HEK293 (cell line): ENCODE data around the gene NTRK3.

Source experiments
- CTCF ChIA-PET: fragments of 350-600 bp; formaldehyde crosslinking; extraction: SDS; loops from one replicate; lab custom pipeline; 2021; ENCODE audit warnings: antibody characterized with exemption; lab: Yijun Ruan, JAX
- POLR2A ChIA-PET: fragments of 300-600 bp; formaldehyde crosslinking; extraction: SDS; loops from one replicate; lab custom pipeline; 2020; ENCODE audit warnings: antibody characterized with exemption, inconsistent platforms; lab: Yijun Ruan, JAX
- H3K27ac ChIP-seq: fragments of 200-500 bp; sonication (Bioruptor generic); 2 replicates; pipeline ENCODE4 v1.5.1; 2014; ENCODE audit warnings: low read depth, low read length, control low read depth, inconsistent platforms; ENCODE audit errors: extremely low read depth
- H3K36me3 ChIP-seq, 2 experiments: fragments of 200-500 bp in 1 of 2; sonication (Bioruptor generic) in 1 of 2; 1 replicate in 1 of 2; 2 replicates in 1 of 2; pipeline ENCODE4 v1.5.1; 2014 to 2017; ENCODE audit warnings: inconsistent platforms in 2 of 2, low read length in 2 of 2; ENCODE audit not compliant: control insufficient read depth in 2 of 2, insufficient read depth in 1 of 2
- H3K4me1 ChIP-seq: fragments of 200-500 bp; sonication (Bioruptor generic); 2 replicates; pipeline ENCODE4 v1.5.1; 2014; ENCODE audit warnings: mild to moderate bottlenecking, low read length, inconsistent platforms; ENCODE audit not compliant: control insufficient read depth, insufficient read depth
- H3K4me3 ChIP-seq: 2 replicates; pipeline ENCODE4 v1.5.1; 2011; ENCODE audit warnings: low read depth, mild to moderate bottlenecking, control low read depth, low read length, moderate library complexity
- H3K9me3 ChIP-seq: fragments of 200-500 bp; sonication (Bioruptor generic); 2 replicates; pipeline ENCODE4 v1.5.1; 2014; ENCODE audit warnings: low read depth, low read length, inconsistent platforms; ENCODE audit not compliant: control insufficient read depth, insufficient read depth
- FEZF1 ChIP-seq: fragments of 450-650 bp; formaldehyde crosslinking; IDR thresholded peaks from 2 replicates; pipeline ENCODE4 v1.5.1; 2016; ENCODE audit warnings: missing biosample characterization, missing genetic modification characterization
- KLF8 ChIP-seq: fragments of 450-650 bp; formaldehyde crosslinking; IDR thresholded peaks from 2 replicates; pipeline ENCODE4 v1.5.1; 2016; ENCODE audit warnings: missing biosample characterization, missing genetic modification characterization
- KLF9 ChIP-seq: fragments of 450-650 bp; formaldehyde crosslinking; IDR thresholded peaks from 2 replicates; pipeline ENCODE4 v1.5.1; 2016; ENCODE audit warnings: missing biosample characterization, missing genetic modification characterization, low read depth
- PBX3 ChIP-seq: sonication (generic); formaldehyde crosslinking; IDR thresholded peaks from 2 replicates; pipeline ENCODE4 v1.8.1; 2022; ENCODE audit warnings: mild to moderate bottlenecking, moderate library complexity, missing genetic modification reagents
- REPIN1 ChIP-seq: fragments of 450-650 bp; formaldehyde crosslinking; IDR thresholded peaks from 2 replicates; pipeline ENCODE4 v1.5.1; 2017; ENCODE audit warnings: missing biosample characterization, missing genetic modification characterization, low read depth
- YY2 ChIP-seq: fragments of 450-650 bp; formaldehyde crosslinking; IDR thresholded peaks from 2 replicates; pipeline ENCODE4 v1.5.1; 2016; ENCODE audit warnings: missing biosample characterization, missing genetic modification characterization
- ZFP3 ChIP-seq: fragments of 450-650 bp; formaldehyde crosslinking; IDR thresholded peaks from 2 replicates; pipeline ENCODE4 v1.5.1; 2016; ENCODE audit warnings: low read depth, missing biosample characterization, missing genetic modification characterization
- ZNF221 ChIP-seq: fragments of 450-650 bp; formaldehyde crosslinking; IDR thresholded peaks from 2 replicates; pipeline ENCODE4 v1.5.1; 2017; ENCODE audit warnings: missing biosample characterization, missing genetic modification characterization, borderline replicate concordance
- ZNF266 ChIP-seq: fragments of 450-650 bp; formaldehyde crosslinking; IDR thresholded peaks from 2 replicates; pipeline ENCODE4 v1.5.1; 2016; ENCODE audit warnings: missing biosample characterization, missing genetic modification characterization, low read depth
- ZNF366 ChIP-seq: fragments of 450-650 bp; formaldehyde crosslinking; conservative IDR thresholded peaks from 2 replicates; pipeline ENCODE4 v1.5.1; 2016; ENCODE audit warnings: missing biosample characterization, missing genetic modification characterization
- ZNF501 ChIP-seq: fragments of 450-650 bp; formaldehyde crosslinking; IDR thresholded peaks from 2 replicates; pipeline ENCODE4 v1.5.1; 2016; ENCODE audit warnings: missing biosample characterization, missing genetic modification characterization
- ZNF510 ChIP-seq: fragments of 450-650 bp; formaldehyde crosslinking; IDR thresholded peaks from 2 replicates; pipeline ENCODE4 v1.5.1; 2018; ENCODE audit warnings: mild to moderate bottlenecking, missing genetic modification characterization, missing biosample characterization; ENCODE audit not compliant: insufficient replicate concordance
- ZNF626 ChIP-seq: fragments of 450-650 bp; sonication (Bioruptor Pico); formaldehyde crosslinking; IDR thresholded peaks from 2 replicates; pipeline ENCODE4 v1.5.1; 2018; ENCODE audit warnings: missing biosample characterization, missing genetic modification characterization, inconsistent platforms
- ZNF660 ChIP-seq: fragments of 450-650 bp; IDR thresholded peaks from 2 replicates; pipeline ENCODE4 v1.5.1; 2018; ENCODE audit warnings: missing biosample characterization, mild to moderate bottlenecking, missing genetic modification characterization
- ZNF776 ChIP-seq: fragments of 450-650 bp; formaldehyde crosslinking; IDR thresholded peaks from 2 replicates; pipeline ENCODE4 v1.5.0; 2017; ENCODE audit warnings: missing biosample characterization, missing genetic modification characterization, borderline replicate concordance
- ZNF777 ChIP-seq: fragments of 450-650 bp; formaldehyde crosslinking; IDR thresholded peaks from 2 replicates; pipeline ENCODE4 v1.5.1; 2017; ENCODE audit warnings: missing biosample characterization, missing genetic modification characterization, borderline replicate concordance
- ZNF837 ChIP-seq: fragments of 450-650 bp; formaldehyde crosslinking; IDR thresholded peaks from 2 replicates; pipeline ENCODE4 v1.5.1; 2016; ENCODE audit warnings: missing biosample characterization, missing genetic modification characterization
- TF ChIP-seq, protein P1 (sequence below): fragments of 450-650 bp; formaldehyde crosslinking; IDR thresholded peaks from 2 replicates; pipeline ENCODE4 v1.5.1; 2016; ENCODE audit warnings: missing biosample characterization, missing genetic modification characterization
- TF ChIP-seq, protein P2 (sequence below): fragments of 450-650 bp; formaldehyde crosslinking; IDR thresholded peaks from 2 replicates; pipeline ENCODE4 v1.5.1; 2016; ENCODE audit warnings: missing biosample characterization, missing genetic modification characterization, borderline replicate concordance
- TF ChIP-seq, protein P3 (sequence below): fragments of 450-650 bp; formaldehyde crosslinking; IDR thresholded peaks from 2 replicates; pipeline ENCODE4 v1.5.1; 2016; ENCODE audit warnings: missing biosample characterization, missing genetic modification characterization
- TF ChIP-seq, protein P4 (sequence below): fragments of 450-650 bp; formaldehyde crosslinking; optimal IDR thresholded peaks from 2 replicates; pipeline ENCODE3; 2016; ENCODE audit warnings: missing biosample characterization, mild to moderate bottlenecking, missing genetic modification characterization
- TF ChIP-seq, protein P5 (sequence below): fragments of 450-650 bp; formaldehyde crosslinking; IDR thresholded peaks from 2 replicates; pipeline ENCODE4 v1.5.1; 2016; ENCODE audit warnings: missing biosample characterization, missing genetic modification characterization, borderline replicate concordance

The NTRK3 gene

DNA sequence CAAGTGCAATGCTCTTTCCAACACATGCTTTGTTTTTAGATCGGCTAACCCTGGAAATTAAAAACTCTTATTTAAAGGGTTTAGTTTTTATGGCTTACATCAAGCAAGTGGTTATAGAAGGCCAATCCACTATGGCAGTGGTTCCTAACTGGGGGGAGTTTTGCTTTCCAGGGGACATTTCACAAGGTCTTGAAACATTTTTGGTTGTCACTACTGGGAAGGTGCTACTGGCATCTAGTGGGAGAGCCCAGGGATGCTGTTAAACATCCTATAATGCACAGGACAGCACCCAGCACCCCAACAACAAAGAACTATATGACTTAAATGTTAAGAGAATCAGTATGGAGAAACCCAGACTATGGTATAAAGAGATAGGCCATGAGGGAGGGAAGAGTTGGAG is 439.0 kb downstream of the NTRK3 start:
- H3K9me3 ChIP-seq: no peaks in the 10 kb centered on the region
- no peak overlapping the region for H3K4me3 ChIP-seq
- H3K36me3 ChIP-seq: no peaks in the 10 kb centered on the region
- no peaks in the 10 kb centered on the region for H3K4me1 ChIP-seq
- CTCF ChIA-PET: interaction anchor here (0.7 kb wide), 1 partner anchor 427 kb away, joined by 3 read pairs; no protein-coding TSS in a partner anchor
- POLR2A ChIA-PET: no interaction called here
- H3K27ac ChIP-seq: no peak overlapping the region
- TF ChIP-seq ZNF776 (tag by site-specific recombination): no peak
- no peak for TF ChIP-seq REPIN1
- TF ChIP-seq ZNF837 (tag by site-specific recombination): no peak
- TF ChIP-seq ZNF221 (tag by site-specific recombination): no peak
- no peak for TF ChIP-seq ZNF660 (tag by site-specific recombination)
- TF ChIP-seq, protein P1, sequence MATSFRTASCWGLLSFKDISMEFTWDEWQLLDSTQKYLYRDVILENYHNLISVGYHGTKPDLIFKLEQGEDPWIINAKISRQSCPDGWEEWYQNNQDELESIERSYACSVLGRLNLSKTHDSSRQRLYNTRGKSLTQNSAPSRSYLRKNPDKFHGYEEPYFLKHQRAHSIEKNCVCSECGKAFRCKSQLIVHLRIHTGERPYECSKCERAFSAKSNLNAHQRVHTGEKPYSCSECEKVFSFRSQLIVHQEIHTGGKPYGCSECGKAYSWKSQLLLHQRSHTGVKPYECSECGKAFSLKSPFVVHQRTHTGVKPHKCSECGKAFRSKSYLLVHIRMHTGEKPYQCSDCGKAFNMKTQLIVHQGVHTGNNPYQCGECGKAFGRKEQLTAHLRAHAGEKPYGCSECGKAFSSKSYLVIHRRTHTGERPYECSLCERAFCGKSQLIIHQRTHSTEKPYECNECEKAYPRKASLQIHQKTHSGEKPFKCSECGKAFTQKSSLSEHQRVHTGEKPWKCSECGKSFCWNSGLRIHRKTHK (tag by site-specific recombination): no peak
- TF ChIP-seq ZFP3 (tag by site-specific recombination): no peak
- no peak for TF ChIP-seq ZNF777
- TF ChIP-seq, protein P2, sequence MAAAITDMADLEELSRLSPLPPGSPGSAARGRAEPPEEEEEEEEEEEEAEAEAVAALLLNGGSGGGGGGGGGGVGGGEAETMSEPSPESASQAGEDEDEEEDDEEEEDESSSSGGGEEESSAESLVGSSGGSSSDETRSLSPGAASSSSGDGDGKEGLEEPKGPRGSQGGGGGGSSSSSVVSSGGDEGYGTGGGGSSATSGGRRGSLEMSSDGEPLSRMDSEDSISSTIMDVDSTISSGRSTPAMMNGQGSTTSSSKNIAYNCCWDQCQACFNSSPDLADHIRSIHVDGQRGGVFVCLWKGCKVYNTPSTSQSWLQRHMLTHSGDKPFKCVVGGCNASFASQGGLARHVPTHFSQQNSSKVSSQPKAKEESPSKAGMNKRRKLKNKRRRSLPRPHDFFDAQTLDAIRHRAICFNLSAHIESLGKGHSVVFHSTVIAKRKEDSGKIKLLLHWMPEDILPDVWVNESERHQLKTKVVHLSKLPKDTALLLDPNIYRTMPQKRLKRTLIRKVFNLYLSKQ (tag by site-specific recombination): no peak
- TF ChIP-seq ZNF366 (tag by site-specific recombination): no peak
- TF ChIP-seq, protein P3, sequence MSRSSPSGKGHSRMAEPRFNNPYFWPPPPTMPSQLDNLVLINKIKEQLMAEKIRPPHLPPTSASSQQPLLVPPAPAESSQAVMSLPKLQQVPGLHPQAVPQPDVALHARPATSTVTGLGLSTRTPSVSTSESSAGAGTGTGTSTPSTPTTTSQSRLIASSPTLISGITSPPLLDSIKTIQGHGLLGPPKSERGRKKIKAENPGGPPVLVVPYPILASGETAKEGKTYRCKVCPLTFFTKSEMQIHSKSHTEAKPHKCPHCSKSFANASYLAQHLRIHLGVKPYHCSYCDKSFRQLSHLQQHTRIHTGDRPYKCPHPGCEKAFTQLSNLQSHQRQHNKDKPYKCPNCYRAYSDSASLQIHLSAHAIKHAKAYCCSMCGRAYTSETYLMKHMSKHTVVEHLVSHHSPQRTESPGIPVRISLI (tag by site-specific recombination): no peak
- no peak for TF ChIP-seq ZNF510 (tag by site-specific recombination)
- TF ChIP-seq ZNF266 (tag by site-specific recombination): no peak
- no peak for TF ChIP-seq ZNF501 (tag by site-specific recombination)
- no peak for TF ChIP-seq KLF9
- TF ChIP-seq PBX3 (CRISPR knock-in tag): no peak

- CTCF ChIA-PET: interaction anchor here (0.7 kb wide), 1 partner anchor 428 kb away, joined by 3 read pairs; no protein-coding TSS in a partner anchor
- no peak overlapping the region for H3K4me3 ChIP-seq
- no peaks in the 10 kb centered on the region for H3K4me1 ChIP-seq
- H3K27ac ChIP-seq: no peak overlapping the region
- POLR2A ChIA-PET: no interaction called here
- TF ChIP-seq YY2 (tag by site-specific recombination) (no peak), KLF8 (tag by site-specific recombination) (no peak), FEZF1 (tag by site-specific recombination) (no peak), ZNF626 (tag by site-specific recombination) (no peak)
- TF ChIP-seq, protein P4, sequence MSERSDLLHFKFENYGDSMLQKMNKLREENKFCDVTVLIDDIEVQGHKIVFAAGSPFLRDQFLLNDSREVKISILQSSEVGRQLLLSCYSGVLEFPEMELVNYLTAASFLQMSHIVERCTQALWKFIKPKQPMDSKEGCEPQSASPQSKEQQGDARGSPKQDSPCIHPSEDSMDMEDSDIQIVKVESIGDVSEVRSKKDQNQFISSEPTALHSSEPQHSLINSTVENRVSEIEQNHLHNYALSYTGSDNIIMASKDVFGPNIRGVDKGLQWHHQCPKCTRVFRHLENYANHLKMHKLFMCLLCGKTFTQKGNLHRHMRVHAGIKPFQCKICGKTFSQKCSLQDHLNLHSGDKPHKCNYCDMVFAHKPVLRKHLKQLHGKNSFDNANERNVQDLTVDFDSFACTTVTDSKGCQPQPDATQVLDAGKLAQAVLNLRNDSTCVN (tag by site-specific recombination): no peak
- TF ChIP-seq, protein P5, sequence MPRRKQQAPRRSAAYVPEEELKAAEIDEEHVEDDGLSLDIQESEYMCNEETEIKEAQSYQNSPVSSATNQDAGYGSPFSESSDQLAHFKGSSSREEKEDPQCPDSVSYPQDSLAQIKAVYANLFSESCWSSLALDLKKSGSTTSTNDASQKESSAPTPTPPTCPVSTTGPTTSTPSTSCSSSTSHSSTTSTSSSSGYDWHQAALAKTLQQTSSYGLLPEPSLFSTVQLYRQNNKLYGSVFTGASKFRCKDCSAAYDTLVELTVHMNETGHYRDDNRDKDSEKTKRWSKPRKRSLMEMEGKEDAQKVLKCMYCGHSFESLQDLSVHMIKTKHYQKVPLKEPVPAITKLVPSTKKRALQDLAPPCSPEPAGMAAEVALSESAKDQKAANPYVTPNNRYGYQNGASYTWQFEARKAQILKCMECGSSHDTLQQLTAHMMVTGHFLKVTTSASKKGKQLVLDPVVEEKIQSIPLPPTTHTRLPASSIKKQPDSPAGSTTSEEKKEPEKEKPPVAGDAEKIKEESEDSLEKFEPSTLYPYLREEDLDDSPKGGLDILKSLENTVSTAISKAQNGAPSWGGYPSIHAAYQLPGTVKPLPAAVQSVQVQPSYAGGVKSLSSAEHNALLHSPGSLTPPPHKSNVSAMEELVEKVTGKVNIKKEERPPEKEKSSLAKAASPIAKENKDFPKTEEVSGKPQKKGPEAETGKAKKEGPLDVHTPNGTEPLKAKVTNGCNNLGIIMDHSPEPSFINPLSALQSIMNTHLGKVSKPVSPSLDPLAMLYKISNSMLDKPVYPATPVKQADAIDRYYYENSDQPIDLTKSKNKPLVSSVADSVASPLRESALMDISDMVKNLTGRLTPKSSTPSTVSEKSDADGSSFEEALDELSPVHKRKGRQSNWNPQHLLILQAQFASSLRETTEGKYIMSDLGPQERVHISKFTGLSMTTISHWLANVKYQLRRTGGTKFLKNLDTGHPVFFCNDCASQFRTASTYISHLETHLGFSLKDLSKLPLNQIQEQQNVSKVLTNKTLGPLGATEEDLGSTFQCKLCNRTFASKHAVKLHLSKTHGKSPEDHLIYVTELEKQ (tag by site-specific recombination): no peak
- TF ChIP-seq, protein P2 (tag by site-specific recombination): no peak
- no peaks in the 10 kb centered on the region for H3K36me3 ChIP-seq
- H3K9me3 ChIP-seq: no peaks in the 10 kb centered on the region
Observed at GRCh38 chr15:87816811-87817210, 439.7 kb downstream of the NTRK3 start.
